HG02588 (cell line): Measurements from ENCODE around the gene CAMTA1.

Source experiments
- ATAC-seq: cut with Tn5 transposase; IDR thresholded peaks from one replicate; pipeline ENCODE4 v1.9.1; 2021; ENCODE audit warnings: mild to moderate bottlenecking, moderate library complexity; ENCODE audit not compliant: unreplicated experiment

CAMTA1 gene

GRCh38 chr1:6971048-6971447, 185.8 kb downstream of the CAMTA1 start:
- ATAC-seq = no peak

DNA sequence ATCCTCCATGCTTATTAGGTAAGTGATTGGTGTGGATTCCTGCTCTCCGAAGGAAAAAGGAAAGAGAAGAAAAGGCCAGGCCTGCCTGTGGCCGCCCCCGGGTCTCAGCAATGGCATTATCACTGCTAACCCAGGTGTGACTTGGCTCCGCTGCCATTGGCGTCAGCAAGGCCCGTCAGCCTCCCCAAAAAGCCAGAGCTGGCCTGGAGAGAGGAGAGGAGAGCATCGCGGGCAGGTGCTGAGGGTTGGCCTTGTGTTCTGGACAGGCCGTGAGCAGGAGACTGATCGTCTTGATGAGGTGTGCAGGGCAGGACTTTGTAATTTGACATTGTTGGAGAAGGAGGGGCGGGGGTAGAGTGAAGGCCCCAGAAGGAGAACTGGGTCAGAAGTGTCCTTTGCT, 186.4 kb downstream of the CAMTA1 start:
- ATAC-seq = no peak

DNA sequence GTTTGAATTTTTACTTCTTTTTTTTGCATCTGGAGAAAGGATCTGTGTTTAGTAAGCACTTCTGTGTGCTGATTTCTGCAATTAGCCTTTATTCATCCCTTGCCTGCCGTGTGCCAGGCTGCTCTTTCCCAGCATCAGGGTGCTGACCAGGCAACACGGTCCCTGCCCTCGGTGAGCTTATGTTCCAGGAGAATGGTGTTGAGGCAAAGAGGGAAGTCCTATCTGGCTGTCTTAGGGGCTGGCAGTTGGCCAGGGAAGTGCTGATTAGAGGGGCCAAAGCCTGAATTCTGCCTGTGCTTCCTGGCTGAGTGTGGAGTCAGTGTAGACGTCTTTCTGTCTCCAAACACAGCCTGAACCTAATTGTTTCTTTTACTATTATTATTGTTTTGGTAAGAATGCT, 187.1 kb downstream of the CAMTA1 start:
- no peak for ATAC-seq

GRCh38 chr1:6975331-6976043, 190.2 kb downstream of the CAMTA1 start:
- ATAC-seq = no peak

DNA sequence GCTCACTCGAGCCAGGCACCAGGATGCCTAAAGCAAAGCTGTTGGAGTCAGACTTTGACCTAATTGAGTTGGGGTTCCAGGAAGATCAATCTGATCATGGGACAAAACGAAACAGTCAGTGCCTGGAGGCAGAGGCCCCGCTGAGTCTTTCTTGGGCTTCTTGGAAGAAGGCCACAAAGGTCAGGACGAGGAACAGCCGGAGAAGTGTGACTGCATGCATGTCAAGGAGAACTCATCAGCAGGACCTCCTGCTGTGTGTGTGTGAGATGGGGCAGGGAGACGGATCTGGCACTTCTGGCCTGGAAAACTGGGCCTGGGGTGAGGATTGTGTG, 190.8 kb downstream of the CAMTA1 start:
- no peak for ATAC-seq

GRCh38 chr1:6979003-6979613, 193.9 kb downstream of the CAMTA1 start:
- no peak for ATAC-seq

- no peak for ATAC-seq
Measured at GRCh38 chr1:6981595-6981994, 196.3 kb downstream of the CAMTA1 start.

GRCh38 chr1:6982443-6982842, 197.2 kb downstream of the CAMTA1 start:
- ATAC-seq = no peak

DNA sequence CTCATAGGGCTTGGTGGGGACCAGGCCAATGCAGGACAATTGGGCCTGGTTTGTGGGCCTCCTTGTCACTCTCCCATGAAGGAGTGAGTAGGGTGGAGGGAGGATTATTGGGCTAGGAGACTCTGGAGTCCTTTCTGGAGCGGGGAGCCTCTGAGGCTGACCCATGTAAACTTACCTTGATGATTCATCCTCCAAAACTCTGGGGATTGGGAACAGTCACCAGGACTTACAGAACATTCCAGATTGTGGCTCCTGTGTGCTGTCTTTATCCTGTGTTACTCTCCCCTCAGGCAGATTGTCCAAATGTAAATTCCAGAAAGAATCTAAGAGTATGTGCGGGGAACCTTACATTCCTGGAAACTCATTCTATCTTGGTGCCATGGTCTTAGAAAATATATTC, 197.6 kb downstream of the CAMTA1 start:
- no peak for ATAC-seq

GRCh38 chr1:6984536-6984935, 199.3 kb downstream of the CAMTA1 start:
- no peak for ATAC-seq

- no peak for ATAC-seq
Measured at GRCh38 chr1:6984986-6985385, 199.7 kb downstream of the CAMTA1 start.

DNA sequence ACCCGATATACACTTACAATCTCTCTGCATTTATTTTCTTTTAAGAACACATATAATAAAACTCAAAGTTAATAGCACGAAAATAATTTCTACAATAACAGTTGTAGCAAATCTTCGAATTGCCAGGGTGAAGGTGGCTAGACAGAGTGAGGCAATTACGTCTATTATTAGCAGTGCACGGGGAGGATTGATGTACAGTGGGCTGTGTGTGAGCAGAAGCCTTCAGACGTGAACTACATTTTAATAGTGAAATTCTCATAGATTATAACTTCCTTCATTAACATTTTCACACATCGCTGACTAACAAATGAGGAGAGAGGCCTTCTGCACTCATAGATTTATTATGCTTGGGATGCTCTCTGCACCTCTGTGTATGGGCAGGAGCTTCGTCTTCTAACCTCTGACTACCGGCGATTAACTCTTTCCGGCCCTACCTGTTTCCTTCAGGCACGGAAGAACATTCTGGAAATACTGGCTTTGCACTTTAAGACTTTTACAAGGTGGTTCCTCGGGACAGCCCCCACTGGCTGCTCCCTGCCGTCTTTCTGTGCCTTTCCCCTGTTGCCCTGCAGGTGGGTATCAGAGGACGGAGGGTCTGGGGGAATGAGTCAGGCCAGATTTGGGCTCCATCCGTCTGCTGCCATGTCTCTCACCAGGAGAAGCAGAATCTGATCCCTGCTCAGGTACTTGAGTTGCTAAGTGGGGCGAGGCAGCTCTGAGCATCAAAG, 200.5 kb downstream of the CAMTA1 start:
- no peak for ATAC-seq

DNA sequence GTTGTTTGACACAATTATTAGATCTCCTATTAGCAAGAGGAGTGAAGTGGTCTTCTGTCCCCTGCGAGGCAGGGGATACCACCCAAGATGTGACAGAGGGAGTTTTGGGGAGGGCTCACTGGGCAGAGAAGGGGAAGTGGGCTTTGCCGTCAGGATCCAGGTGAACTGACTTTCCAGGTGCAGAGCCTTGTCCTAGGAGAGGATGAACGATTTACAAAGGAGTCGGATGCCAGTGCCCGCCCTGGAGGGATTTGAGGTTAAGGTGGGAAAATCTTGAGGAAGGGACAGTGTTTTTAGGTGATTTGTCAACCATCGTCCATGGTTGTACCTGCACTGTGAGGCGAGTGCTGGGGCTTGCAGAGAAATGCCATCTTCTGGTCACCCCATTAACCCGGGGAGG, 201.0 kb downstream of the CAMTA1 start:
- no peak for ATAC-seq

DNA sequence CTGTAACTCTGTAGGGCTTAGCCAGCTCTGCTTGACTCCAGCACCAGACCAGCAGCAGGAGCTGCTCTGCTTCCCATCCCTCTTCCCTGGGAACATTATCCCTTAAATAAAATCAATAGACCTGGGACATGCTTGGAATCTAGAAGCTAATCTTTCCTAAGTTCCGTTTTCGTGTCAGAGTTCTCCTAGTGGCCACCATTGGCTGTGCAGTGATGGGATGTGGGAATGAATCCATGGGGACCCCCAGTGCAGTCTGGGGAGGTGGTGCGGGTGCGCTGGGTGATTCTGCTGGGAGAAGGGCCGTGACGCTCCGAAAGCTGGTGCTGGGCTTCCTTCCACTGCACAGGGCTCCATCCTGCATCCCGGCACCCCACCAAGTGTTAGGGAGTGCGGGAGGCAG, 202.7 kb downstream of the CAMTA1 start:
- no peak for ATAC-seq

DNA sequence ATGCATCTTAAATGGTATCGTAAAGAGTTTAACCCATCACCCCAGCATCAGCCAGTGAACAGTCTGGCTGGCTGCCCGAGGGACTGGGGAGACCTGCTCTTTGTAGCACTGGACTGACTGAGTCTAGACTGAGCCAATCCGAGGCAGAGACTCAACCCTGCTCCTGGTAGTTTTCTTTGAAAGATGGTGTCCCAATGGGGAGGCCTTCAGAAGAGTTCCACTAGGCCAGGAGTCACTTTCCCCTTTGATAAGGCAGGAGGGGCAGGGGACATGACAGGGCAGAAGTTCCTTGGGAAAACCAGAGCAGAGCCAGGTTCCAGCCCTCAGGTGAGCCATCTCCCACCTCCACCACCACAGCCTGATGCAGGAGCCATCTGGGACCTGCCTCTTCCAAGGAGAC, 203.5 kb downstream of the CAMTA1 start:
- ATAC-seq = no peak

DNA sequence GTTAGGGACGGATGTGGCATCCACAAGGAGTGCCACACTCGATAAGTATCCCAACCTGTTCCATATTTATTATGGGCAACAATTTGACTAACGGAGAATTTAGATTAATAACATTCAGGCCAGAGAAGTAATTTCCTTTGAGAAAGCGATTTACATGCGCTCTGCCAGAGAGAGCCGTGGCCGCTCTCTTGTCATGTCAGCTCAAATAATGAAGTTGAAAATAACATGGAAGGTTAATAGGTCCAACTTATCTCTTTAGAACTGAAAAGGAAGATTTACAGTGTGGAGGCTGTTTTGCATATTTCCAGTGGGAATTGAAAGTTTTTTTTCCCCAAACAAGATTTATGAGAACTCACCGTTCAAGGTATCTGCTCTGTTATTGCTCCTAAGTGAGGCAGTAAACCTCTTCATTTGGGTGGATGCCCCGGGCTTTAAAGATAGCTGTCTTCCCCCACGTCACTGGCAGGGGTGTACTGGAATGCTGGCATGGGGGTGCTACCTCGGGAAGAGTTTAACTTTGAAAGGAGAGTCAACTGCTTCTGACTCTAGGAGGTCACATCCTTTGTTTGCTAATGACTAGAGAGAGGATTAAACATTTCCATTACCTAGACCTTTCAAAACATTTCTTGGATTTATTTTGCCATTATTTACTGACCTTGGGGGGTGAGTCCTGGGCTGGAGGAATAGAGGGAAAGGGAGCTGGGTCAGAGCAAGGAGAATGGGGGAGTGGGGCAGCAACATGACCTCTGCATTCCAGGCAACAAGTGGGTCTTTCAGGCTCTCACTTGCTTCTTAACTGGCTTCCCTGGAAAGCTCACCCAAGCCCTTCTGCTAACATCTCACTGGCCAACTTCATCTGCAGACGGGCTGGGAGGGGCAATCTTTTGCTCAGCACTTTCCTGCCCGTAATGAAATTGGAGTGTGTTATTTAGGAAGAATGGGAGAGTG, 204.2 kb downstream of the CAMTA1 start:
- ATAC-seq = no peak

DNA sequence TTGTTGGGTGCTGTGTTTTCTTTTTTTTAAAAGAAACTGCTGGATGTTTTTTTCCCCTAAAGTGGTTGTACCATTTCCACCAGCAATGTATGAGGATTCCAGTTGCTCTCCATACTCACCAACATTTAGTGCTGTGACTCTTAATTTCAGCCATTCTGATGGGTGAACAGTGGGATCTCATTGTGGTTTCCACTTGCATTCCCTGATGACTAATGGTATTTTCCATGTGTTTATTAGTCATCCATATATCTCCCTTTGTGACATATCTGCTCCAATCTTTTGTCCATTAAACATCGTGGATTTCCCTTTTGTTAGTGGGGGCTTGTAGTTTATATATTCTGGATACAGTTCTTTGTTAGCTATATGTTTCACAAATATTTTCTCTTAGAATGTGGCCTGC, 206.0 kb downstream of the CAMTA1 start:
- no peak for ATAC-seq

- no peak for ATAC-seq
Measured at GRCh38 chr1:6995789-6996188, 210.5 kb downstream of the CAMTA1 start.

GRCh38 chr1:6996371-6996770, 211.1 kb downstream of the CAMTA1 start:
- ATAC-seq = no peak

DNA sequence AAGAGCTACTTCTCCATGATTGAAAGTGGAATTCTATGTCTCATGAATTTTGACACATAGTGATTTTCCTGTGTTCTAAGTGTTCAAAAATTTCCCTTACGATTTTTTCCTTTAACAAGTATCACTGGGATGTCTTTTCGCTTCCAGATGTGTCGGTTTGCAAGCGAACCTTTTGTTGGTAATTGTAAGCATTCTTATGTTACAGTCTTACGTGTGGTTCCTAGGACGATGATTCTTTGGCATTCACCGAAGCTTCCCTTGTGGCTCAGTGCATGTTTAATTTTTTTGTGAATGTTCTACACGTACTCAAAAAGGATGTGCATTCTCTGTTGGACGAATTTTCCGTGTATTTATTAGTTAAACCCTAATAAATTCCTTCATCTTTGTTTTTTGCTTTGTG, 211.6 kb downstream of the CAMTA1 start:
- ATAC-seq = no peak

DNA sequence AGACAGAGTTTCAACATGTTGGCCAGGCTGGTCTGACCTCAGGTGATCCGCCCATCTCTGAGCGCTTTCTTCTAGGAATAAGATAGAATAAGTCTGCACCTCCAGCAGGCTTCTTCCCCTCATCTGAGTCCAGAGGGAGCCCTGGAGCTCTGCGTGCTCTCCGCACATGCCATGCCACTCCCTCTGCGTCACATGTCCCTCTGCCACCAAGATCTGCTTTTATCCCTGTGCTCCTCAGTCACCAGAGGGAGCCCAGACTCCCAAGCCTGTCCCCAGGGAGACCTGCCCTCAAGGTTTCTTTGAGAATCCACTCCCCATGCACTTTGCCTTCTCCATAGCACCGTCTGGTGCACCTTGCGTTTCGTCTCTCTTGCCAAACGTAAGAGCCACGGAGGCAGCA, 213.0 kb downstream of the CAMTA1 start:
- ATAC-seq = no peak
